ENCODE measurements around the gene NMNAT2.
A peak's percentile ranks its signal among the peaks of the same experiment; 100 is the strongest.

The NMNAT2 gene

GRCh38 chr1:183238071-183238470 lies 180.1 kb downstream of the NMNAT2 start:
- no peak for DNase-seq (ENCODE audit: low read depth)
- TF ChIP-seq CTCF (IDR thresholded peaks at IDR 0.05; ENCODE audit: low read length, missing control alignments): no peak
- no peak overlapping the region for H3K4me3 ChIP-seq (replicated peaks; ENCODE audit: low read depth, low read length)

DNA sequence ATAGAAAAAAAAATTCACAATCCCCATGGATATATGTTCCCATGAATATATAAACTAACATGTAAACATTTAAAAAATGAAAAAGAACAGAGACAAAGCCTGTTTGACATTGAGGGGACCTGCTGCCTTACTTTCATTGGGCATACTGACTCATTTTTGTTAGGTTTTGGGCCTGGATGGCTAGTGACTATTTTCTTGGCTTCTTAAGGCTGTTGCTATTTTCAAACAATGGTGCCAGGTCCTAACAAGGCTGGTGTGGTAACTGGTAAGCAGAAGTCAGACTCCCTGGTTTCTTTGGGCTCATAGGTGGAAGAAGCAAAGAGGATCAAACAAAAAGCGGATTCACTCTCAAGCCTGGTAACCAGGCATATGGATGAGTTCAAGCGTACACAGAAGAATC lies 181.1 kb downstream of the NMNAT2 start:
- DNase-seq (ENCODE audit: low read depth): no peak
- TF ChIP-seq CTCF (IDR thresholded peaks at IDR 0.05; ENCODE audit: low read length, missing control alignments): no peak
- H3K4me3 ChIP-seq (replicated peaks; ENCODE audit: low read depth, low read length): no peak overlapping the region

DNA sequence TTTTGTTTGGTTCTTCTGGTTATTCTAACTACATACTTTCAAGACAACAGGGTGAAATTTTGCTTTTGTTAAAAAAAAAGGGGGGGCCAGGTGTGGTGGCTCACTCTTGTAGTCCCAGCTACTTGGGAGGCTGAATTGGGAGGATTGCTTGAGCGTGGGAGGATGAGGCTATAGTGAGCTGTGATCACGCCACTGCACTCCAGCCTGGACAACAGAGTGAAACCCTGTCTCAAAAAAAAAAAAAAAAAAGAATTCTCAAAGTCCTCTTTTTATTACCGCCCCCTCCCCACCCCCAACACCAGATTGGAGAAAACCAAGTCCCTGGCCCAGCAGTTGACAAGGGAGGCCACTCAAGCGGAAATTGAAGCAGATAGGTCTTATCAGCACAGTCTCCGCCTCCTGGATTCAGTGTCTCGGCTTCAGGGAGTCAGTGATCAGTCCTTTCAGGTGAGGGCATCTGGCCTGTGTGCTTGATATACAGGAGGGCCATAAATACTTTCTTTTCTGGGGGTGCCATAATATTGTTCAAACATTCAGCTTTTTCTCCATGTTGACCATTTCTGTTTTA lies 181.9 kb downstream of the NMNAT2 start:
- H3K4me3 ChIP-seq (replicated peaks; ENCODE audit: low read depth, low read length): no peak overlapping the region
- TF ChIP-seq CTCF (IDR thresholded peaks at IDR 0.05; ENCODE audit: low read length, missing control alignments): no peak
- DNase-seq (ENCODE audit: low read depth): no peak

DNA sequence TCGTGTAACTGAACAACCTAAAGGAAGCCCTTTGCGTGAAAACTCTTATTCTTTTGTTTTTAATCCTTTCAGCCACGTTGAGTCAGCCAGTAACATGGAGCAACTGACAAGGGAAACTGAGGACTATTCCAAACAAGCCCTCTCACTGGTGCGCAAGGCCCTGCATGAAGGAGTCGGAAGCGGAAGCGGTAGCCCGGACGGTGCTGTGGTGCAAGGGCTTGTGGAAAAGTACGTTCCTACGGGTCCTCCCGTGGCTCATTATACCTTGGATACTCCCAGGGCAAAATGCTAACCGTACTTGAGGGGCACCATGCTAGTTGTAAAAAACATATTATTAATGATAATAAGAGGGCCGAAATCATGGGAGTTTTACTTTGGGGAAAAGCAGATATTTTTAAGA lies 182.7 kb downstream of the NMNAT2 start:
- DNase-seq (ENCODE audit: low read depth): no peak
- peak overlapping the region; percentile 43 for H3K4me3 ChIP-seq (replicated peaks; ENCODE audit: low read depth, low read length)
- TF ChIP-seq CTCF (IDR thresholded peaks at IDR 0.05; ENCODE audit: low read length, missing control alignments): no peak

- peak overlapping the region; percentile 43 for H3K4me3 ChIP-seq (replicated peaks; ENCODE audit: low read depth, low read length)
- TF ChIP-seq CTCF (IDR thresholded peaks at IDR 0.05; ENCODE audit: low read length, missing control alignments): peak; percentile 81
Observed at GRCh38 chr1:183234660-183235476, 183.3 kb downstream of the NMNAT2 start.

DNA sequence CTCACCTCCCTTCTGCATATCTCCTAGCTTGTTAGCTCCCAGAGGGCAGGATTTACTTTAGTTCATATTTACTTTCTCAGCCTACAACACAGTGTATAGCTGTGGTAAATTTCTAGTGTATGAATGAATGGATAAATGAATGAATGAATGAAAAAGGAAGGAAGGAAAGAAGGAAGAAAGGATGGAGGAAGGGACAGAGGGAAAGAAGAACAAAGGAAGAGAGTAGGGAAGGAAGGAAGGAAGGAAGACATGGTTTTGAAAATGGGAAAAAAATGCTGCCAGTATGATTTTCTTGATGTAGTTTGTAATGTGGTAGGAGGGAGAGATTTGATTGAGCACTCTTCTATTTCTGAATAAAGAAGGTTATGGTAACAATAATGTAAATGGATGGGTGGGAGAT lies 185.1 kb downstream of the NMNAT2 start:
- DNase-seq (ENCODE audit: low read depth): no peak
- TF ChIP-seq CTCF (IDR thresholded peaks at IDR 0.05; ENCODE audit: low read length, missing control alignments): no peak
- no peak overlapping the region for H3K4me3 ChIP-seq (replicated peaks; ENCODE audit: low read depth, low read length)

More at GRCh38 chr1:183234660-183235476, 183.3 kb downstream of the NMNAT2 start:
- peak; percentile 99 for DNase-seq (ENCODE audit: low read depth)

All from fibroblast of pulmonary artery (primary cell).